ENCODE results near the gene CENPN.

The CENPN gene

DNA sequence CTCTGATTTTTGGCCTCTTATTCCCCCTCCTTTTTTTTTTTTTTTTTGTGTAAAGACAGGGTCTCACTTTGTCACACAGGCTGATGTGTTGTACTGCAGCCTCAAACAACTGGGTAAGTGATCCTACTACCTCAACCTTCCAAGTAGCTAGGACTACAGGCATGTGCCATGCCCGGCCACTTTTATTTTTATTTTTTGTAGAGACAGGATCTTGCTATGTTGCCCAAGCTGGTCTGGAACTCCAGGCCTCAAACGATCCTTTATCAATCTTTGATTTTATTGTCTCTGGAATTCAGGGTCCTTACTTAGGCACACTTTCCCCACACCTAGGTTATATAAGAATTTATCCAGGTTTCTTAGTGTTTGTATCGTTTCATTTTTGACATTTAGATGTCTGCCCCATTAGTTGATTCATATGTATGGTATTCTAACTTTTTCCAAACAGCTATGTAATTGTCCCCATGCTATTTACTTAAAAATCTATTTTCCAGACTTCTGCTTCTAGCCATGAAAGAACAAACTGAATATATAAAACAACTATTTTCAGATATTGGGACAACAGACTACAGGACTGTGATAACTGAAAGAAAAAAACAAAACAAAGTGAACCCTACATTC, 14.2 kb upstream of the CENPN start:
- TF ChIP-seq, protein P1, sequence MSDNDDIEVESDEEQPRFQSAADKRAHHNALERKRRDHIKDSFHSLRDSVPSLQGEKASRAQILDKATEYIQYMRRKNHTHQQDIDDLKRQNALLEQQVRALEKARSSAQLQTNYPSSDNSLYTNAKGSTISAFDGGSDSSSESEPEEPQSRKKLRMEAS (IDR thresholded peaks at IDR 0.05), result no peak
- TF ChIP-seq, protein P2, sequence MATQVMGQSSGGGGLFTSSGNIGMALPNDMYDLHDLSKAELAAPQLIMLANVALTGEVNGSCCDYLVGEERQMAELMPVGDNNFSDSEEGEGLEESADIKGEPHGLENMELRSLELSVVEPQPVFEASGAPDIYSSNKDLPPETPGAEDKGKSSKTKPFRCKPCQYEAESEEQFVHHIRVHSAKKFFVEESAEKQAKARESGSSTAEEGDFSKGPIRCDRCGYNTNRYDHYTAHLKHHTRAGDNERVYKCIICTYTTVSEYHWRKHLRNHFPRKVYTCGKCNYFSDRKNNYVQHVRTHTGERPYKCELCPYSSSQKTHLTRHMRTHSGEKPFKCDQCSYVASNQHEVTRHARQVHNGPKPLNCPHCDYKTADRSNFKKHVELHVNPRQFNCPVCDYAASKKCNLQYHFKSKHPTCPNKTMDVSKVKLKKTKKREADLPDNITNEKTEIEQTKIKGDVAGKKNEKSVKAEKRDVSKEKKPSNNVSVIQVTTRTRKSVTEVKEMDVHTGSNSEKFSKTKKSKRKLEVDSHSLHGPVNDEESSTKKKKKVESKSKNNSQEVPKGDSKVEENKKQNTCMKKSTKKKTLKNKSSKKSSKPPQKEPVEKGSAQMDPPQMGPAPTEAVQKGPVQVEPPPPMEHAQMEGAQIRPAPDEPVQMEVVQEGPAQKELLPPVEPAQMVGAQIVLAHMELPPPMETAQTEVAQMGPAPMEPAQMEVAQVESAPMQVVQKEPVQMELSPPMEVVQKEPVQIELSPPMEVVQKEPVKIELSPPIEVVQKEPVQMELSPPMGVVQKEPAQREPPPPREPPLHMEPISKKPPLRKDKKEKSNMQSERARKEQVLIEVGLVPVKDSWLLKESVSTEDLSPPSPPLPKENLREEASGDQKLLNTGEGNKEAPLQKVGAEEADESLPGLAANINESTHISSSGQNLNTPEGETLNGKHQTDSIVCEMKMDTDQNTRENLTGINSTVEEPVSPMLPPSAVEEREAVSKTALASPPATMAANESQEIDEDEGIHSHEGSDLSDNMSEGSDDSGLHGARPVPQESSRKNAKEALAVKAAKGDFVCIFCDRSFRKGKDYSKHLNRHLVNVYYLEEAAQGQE (IDR thresholded peaks at IDR 0.05; ENCODE audit: low read depth), result no peak
- TF ChIP-seq CREB1 (IDR thresholded peaks at IDR 0.05; ENCODE audit: low read depth), result no peak

GRCh38 chr16:80993307-80993706, 13.7 kb upstream of the CENPN start:
- TF ChIP-seq YY1 (IDR thresholded peaks at IDR 0.05; ENCODE audit: low read depth) (no peak), ZBTB7A (IDR thresholded peaks at IDR 0.05; ENCODE audit: low read depth) (no peak), TAF1 (IDR thresholded peaks at IDR 0.05; ENCODE audit: low read depth) (no peak), TCF12 (IDR thresholded peaks at IDR 0.05; ENCODE audit: low read depth) (no peak), CREB1 (IDR thresholded peaks at IDR 0.05; ENCODE audit: low read depth) (no peak), EGR1 (IDR thresholded peaks at IDR 0.05) (no peak), RAD21 (IDR thresholded peaks at IDR 0.05; ENCODE audit: low read depth) (no peak), FOXM1 (IDR thresholded peaks at IDR 0.05; ENCODE audit: borderline replicate concordance, low read depth) (no peak)
- TF ChIP-seq, protein P1 (IDR thresholded peaks at IDR 0.05), result no peak

DNA sequence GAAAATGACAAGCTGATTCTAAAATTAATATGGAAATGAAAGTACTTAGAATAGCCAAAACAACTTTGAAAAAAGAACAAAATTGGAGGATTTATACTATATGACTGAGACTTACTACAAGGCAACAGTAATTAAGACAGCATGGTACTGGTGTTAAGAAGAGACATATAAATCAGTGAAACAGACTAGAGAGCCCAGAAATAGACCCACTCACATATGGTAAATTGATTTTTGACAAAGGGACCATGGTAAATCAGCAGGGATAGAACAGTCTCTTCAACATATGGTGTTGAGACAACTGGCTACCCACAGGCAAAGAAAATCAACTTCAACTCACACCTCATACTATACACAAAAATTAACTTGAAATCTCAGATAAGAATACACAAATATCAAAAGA, 13.2 kb upstream of the CENPN start:
- TF ChIP-seq TAF1 (IDR thresholded peaks at IDR 0.05; ENCODE audit: low read depth), result no peak
- TF ChIP-seq, protein P3, sequence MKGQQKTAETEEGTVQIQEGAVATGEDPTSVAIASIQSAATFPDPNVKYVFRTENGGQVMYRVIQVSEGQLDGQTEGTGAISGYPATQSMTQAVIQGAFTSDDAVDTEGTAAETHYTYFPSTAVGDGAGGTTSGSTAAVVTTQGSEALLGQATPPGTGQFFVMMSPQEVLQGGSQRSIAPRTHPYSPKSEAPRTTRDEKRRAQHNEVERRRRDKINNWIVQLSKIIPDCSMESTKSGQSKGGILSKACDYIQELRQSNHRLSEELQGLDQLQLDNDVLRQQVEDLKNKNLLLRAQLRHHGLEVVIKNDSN (IDR thresholded peaks at IDR 0.05), result no peak
- TF ChIP-seq CREB1 (IDR thresholded peaks at IDR 0.05; ENCODE audit: low read depth), result no peak
- no peak for TF ChIP-seq TCF12 (IDR thresholded peaks at IDR 0.05; ENCODE audit: low read depth)
- no peak for TF ChIP-seq ZBTB7A (IDR thresholded peaks at IDR 0.05; ENCODE audit: low read depth)
- TF ChIP-seq RAD21 (IDR thresholded peaks at IDR 0.05; ENCODE audit: low read depth), result no peak

GRCh38 chr16:80994451-80994850, 12.6 kb upstream of the CENPN start:
- TF ChIP-seq EP300 (IDR thresholded peaks at IDR 0.05; ENCODE audit: borderline replicate concordance) (no peak), TCF12 (IDR thresholded peaks at IDR 0.05; ENCODE audit: low read depth) (no peak), TEAD4 (IDR thresholded peaks at IDR 0.05) (no peak), CREB1 (IDR thresholded peaks at IDR 0.05; ENCODE audit: low read depth) (no peak), FOXM1 (IDR thresholded peaks at IDR 0.05; ENCODE audit: borderline replicate concordance, low read depth) (no peak), ZBTB7A (IDR thresholded peaks at IDR 0.05; ENCODE audit: low read depth) (no peak), CEBPB (IDR thresholded peaks at IDR 0.05) (no peak), NFIC (IDR thresholded peaks at IDR 0.05) (no peak)
- TF ChIP-seq, protein P3 (IDR thresholded peaks at IDR 0.05), result no peak
- TF ChIP-seq, protein P1 (IDR thresholded peaks at IDR 0.05), result no peak

- TF ChIP-seq TAF1 (IDR thresholded peaks at IDR 0.05; ENCODE audit: low read depth), result no peak
- TF ChIP-seq EP300 (IDR thresholded peaks at IDR 0.05; ENCODE audit: borderline replicate concordance), result no peak
- no peak for TF ChIP-seq NFIC (IDR thresholded peaks at IDR 0.05)
- no peak for TF ChIP-seq EGR1 (IDR thresholded peaks at IDR 0.05)
- TF ChIP-seq, protein P1 (IDR thresholded peaks at IDR 0.05), result no peak
- TF ChIP-seq FOXM1 (IDR thresholded peaks at IDR 0.05; ENCODE audit: borderline replicate concordance, low read depth), result no peak
- TF ChIP-seq ZBTB7A (IDR thresholded peaks at IDR 0.05; ENCODE audit: low read depth), result no peak
- TF ChIP-seq YY1 (IDR thresholded peaks at IDR 0.05; ENCODE audit: low read depth), result no peak
- TF ChIP-seq, protein P3 (IDR thresholded peaks at IDR 0.05), result no peak
- TF ChIP-seq RAD21 (IDR thresholded peaks at IDR 0.05; ENCODE audit: low read depth), result no peak
- TF ChIP-seq, protein P2 (IDR thresholded peaks at IDR 0.05; ENCODE audit: low read depth), result no peak
- TF ChIP-seq TEAD4 (IDR thresholded peaks at IDR 0.05), result no peak
- TF ChIP-seq TCF12 (IDR thresholded peaks at IDR 0.05; ENCODE audit: low read depth), result no peak
- TF ChIP-seq CREB1 (IDR thresholded peaks at IDR 0.05; ENCODE audit: low read depth), result no peak
- no peak for TF ChIP-seq CEBPB (IDR thresholded peaks at IDR 0.05)
These were observed 10.3 kb upstream of the CENPN start for GRCh38 chr16:80996688-80997138.
